Spleen (tissue), 11 donors: ENCODE results near the gene CS. TPM values are rescaled to one million over a fixed set of nuclear protein-coding genes. Genes with fewer than 3 reads are reported as not detected.
"Not testable (repeated sequence)": the region's sequence is repeated elsewhere in the genome, so short reads cannot be mapped to it uniquely, and the experiment has no call there.

Experiments
- DNase-seq: peaks from one replicate; pipeline ENCODE4 v3.0.0-alpha.2; 2020
- H3K27ac ChIP-seq, 8 donors: fragments of 200-600 bp; sonication (generic) in 7 of 8; 1 replicate in 4 of 8; 2 replicates in 4 of 8; pipeline versions ENCODE4 v1.5.0 to v1.8.0; 2016 to 2021; ENCODE audit warnings: inconsistent platforms in 4 of 8, mild to moderate bottlenecking in 4 of 8, moderate library complexity in 1 of 8
- H3K27me3 ChIP-seq, 7 donors: fragments of 200-600 bp; sonication (generic) in 6 of 7; replicated peaks in 1 of 7; 1 replicate in 4 of 7; 2 replicates in 3 of 7; pipeline versions ENCODE4 v1.5.0 to v1.8.0; 2016 to 2021; ENCODE audit warnings: inconsistent platforms in 3 of 7, mild to moderate bottlenecking in 1 of 7
- H3K36me3 ChIP-seq, 6 donors: fragments of 200-600 bp; sonication (generic) in 5 of 6; 1 replicate in 4 of 6; 2 replicates in 2 of 6; pipeline versions ENCODE4 v1.5.0 to v1.8.0; 2016 to 2021; ENCODE audit warnings: inconsistent platforms in 2 of 6
- H3K4me1 ChIP-seq, 6 donors: fragments of 200-600 bp; sonication (generic) in 5 of 6; 1 replicate in 3 of 6; 2 replicates in 3 of 6; pipeline versions ENCODE4 v1.5.0 to v1.8.0; 2016 to 2021; ENCODE audit warnings: inconsistent platforms in 3 of 6
- H3K4me3 ChIP-seq, 8 donors: fragments of 200-600 bp; sonication (generic) in 7 of 8; 1 replicate in 4 of 8; 2 replicates in 4 of 8; pipeline versions ENCODE4 v1.5.0 to v1.8.0; 2016 to 2021; ENCODE audit warnings: inconsistent platforms in 4 of 8, mild to moderate bottlenecking in 4 of 8, moderate library complexity in 2 of 8
- H3K9me3 ChIP-seq, 8 donors: fragments of 200-600 bp; sonication (generic) in 7 of 8; 1 replicate in 4 of 8; 2 replicates in 4 of 8; pipeline versions ENCODE4 v1.5.0 to v1.8.0; 2016 to 2021; ENCODE audit warnings: inconsistent platforms in 4 of 8
- POLR2A ChIP-seq, 3 donors: fragments of 450-650 bp; IDR thresholded peaks; one replicate each; pipeline ENCODE4 v1.5.1; 2017; ENCODE audit warnings: antibody characterized with exemption in 3 of 3, mild to moderate bottlenecking in 1 of 3
- POLR2AphosphoS5 ChIP-seq, 3 donors: sonication (generic); formaldehyde crosslinking; IDR thresholded peaks; one replicate each; pipeline ENCODE4 v1.5.1; 2017; ENCODE audit warnings: antibody characterized with exemption in 3 of 3
- WGBS, 5 donors: extraction: QIAGEN DNeasy Blood & Tissue Kit in 3 of 5; methylation state at CpG; one replicate each; pipeline versions ENCODE4 v1.1.5 to v1.1.7; 2013 to 2018; 5-methylcytosine and 5-hydroxymethylcytosine counted together
- intact Hi-C: fragments of 100-400 bp; cut with DNase I; formaldehyde crosslinking; loops from one replicate; pipeline ENCODE4 v1.15.0; 2023; ENCODE audit warnings: low total_unique reads
- polyA plus RNA-seq, 3 donors: library from polyadenylated mRNA; stranded (reverse); fragments of 200-250 nt; gene quantifications; one replicate each; pipeline ENCODE4 v1.2.1, GENCODE V29; 2013
- total RNA-seq, 7 donors: library from RNA; depleted of rRNA in 3 of 7; stranded (reverse); fragments of >200 nt in 3 of 7; fragmentation: NEBNext Ultra II Directional in 4 of 7; extraction: Animal tissue kit (Norgen Biotek cat#: 25700) in 4 of 7; gene quantifications; one replicate each; pipeline versions ENCODE4 v1.1.0 to v1.2.1, GENCODE V29; 2016 to 2021
- TF ChIP-seq, protein P1 (sequence below), 11 experiments: fragments of 200-600 bp in 7 of 11; fragments of 450-650 bp in 4 of 11; sonication (generic) in 4 of 11; IDR thresholded peaks in 8 of 11; conservative IDR thresholded peaks in 3 of 11; 1 replicate in 7 of 11; 2 replicates in 4 of 11; pipeline versions ENCODE4 v1.4.0 to v1.8.0; 2016 to 2021; ENCODE audit warnings: antibody characterized with exemption in 11 of 11, inconsistent platforms in 4 of 11, mild to moderate bottlenecking in 1 of 11
- donor health status: healthy with polysubstance abuse.
- donor health status: DM: no; HTN: no; CAD: no; lungs with moderate emphysema.
- donor health status: DM: no; HTN: no; CAD: no.
- donor health status: Bipolar disorder and iron deficiency.
- donor health status: healthy.
- donor health status: DM: no; HTN: no; CAD: no.
- donor health status: DM: yes; HTN: yes; CAD: no.

The CS gene
- total and polyA plus RNA-seq, 10 donors, result 35.6 to 141 (median 125) TPM

GRCh38 chr12:56326126-56326525 lies 26.0 kb upstream of the CS start:
- TF ChIP-seq POLR2A (IDR thresholded peaks at IDR 0.05) (no peak), POLR2AphosphoS5 (IDR thresholded peaks at IDR 0.05) (no peak)
- TF ChIP-seq, protein P1, sequence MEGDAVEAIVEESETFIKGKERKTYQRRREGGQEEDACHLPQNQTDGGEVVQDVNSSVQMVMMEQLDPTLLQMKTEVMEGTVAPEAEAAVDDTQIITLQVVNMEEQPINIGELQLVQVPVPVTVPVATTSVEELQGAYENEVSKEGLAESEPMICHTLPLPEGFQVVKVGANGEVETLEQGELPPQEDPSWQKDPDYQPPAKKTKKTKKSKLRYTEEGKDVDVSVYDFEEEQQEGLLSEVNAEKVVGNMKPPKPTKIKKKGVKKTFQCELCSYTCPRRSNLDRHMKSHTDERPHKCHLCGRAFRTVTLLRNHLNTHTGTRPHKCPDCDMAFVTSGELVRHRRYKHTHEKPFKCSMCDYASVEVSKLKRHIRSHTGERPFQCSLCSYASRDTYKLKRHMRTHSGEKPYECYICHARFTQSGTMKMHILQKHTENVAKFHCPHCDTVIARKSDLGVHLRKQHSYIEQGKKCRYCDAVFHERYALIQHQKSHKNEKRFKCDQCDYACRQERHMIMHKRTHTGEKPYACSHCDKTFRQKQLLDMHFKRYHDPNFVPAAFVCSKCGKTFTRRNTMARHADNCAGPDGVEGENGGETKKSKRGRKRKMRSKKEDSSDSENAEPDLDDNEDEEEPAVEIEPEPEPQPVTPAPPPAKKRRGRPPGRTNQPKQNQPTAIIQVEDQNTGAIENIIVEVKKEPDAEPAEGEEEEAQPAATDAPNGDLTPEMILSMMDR (IDR thresholded peaks at IDR 0.05 in 8 of 11, conservative IDR thresholded peaks at IDR 0.05 in 3 of 11), result no peak
- DNase-seq, result peak; percentile 58
- H3K27me3 ChIP-seq, result no peaks in the 10 kb centered on the region
- H3K9me3 ChIP-seq, result no peaks in the 10 kb centered on the region
- no peak overlapping the region for H3K4me3 ChIP-seq
- intact Hi-C loops, result no loop called here
- no peak overlapping the region for H3K27ac ChIP-seq
- 96 to 97% (median 97%) methylated on average over 8 of the region's 8 CpGs for WGBS, 5 donors
- no peaks in the 10 kb centered on the region for H3K4me1 ChIP-seq
- H3K36me3 ChIP-seq, result peaks cover 0 to 78% (median 72%) of the 10 kb centered on the region in 6 donors

GRCh38 chr12:56324206-56324605 lies 24.1 kb upstream of the CS start:
- peak; percentile 9 for DNase-seq
- no peaks in the 10 kb centered on the region for H3K9me3 ChIP-seq
- TF ChIP-seq POLR2A (IDR thresholded peaks at IDR 0.05), result no peak
- no peak for TF ChIP-seq POLR2AphosphoS5 (IDR thresholded peaks at IDR 0.05)
- TF ChIP-seq, protein P1 (IDR thresholded peaks at IDR 0.05 in 8 of 11, conservative IDR thresholded peaks at IDR 0.05 in 3 of 11), result no peak
- no peaks in the 10 kb centered on the region for H3K4me1 ChIP-seq
- intact Hi-C loops, result no loop called here
- H3K27me3 ChIP-seq, result no peaks in the 10 kb centered on the region
- H3K36me3 ChIP-seq, result peaks cover 0 to 97% (median 87%) of the 10 kb centered on the region in 6 donors
- H3K27ac ChIP-seq, result no peak overlapping the region
- 91 to 95% (median 93%) methylated on average over 6 of the region's 6 CpGs for WGBS, 5 donors
- no peak overlapping the region for H3K4me3 ChIP-seq

DNA sequence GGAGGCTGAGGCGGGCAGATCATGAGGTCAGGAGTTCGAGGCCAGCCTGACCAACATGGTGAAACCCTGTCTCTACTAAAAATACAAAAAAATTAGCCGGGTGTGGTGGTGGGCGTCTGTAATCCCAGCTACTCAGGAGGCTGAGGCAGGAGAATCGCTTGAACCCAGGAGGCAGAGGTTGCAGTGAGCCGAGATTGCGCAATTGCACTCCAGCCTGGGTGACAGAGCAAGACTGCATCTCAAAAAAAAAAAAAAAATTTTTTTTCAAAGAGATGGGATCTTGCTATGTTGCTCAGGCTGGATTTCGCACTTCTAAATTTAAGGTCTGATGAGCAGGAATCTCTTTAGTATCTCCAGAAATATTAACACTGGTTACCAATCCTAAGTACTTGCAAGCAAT lies 21.5 kb upstream of the CS start:
- H3K27ac ChIP-seq, DNase-seq, H3K27me3 ChIP-seq, intact Hi-C loops, H3K9me3 ChIP-seq, H3K4me3 ChIP-seq, H3K4me1 ChIP-seq: not testable (repeated sequence)
- peaks cover 0 to 90% (median 72%) of the 10 kb centered on the region in 6 donors for H3K36me3 ChIP-seq
- 89 to 96% (median 93%) methylated on average over 8 of the region's 8 CpGs for WGBS, 5 donors

- WGBS, 5 donors, result 63 to 95% (median 84%) methylated on average over 2 of the region's 2 CpGs
Measured at GRCh38 chr12:56321027-56321426, 20.9 kb upstream of the CS start.

GRCh38 chr12:56317675-56318074 lies 17.5 kb upstream of the CS start:
- no peak for DNase-seq
- no peaks in the 10 kb centered on the region for H3K27me3 ChIP-seq
- H3K4me1 ChIP-seq, result peaks cover 6 to 30% (median 21%) of the 10 kb centered on the region in 6 donors
- no peak overlapping the region for H3K4me3 ChIP-seq
- no peak for TF ChIP-seq POLR2AphosphoS5 (IDR thresholded peaks at IDR 0.05)
- TF ChIP-seq, protein P1 (IDR thresholded peaks at IDR 0.05 in 8 of 11, conservative IDR thresholded peaks at IDR 0.05 in 3 of 11), result no peak
- no peak for TF ChIP-seq POLR2A (IDR thresholded peaks at IDR 0.05)
- WGBS, 5 donors, result 92 to 100% (median 96%) methylated on average over 3 of the region's 3 CpGs
- H3K36me3 ChIP-seq, result peaks cover 0 to 71% (median 38%) of the 10 kb centered on the region in 6 donors
- intact Hi-C loops, result no loop called here
- no peaks in the 10 kb centered on the region for H3K9me3 ChIP-seq
- no peak overlapping the region for H3K27ac ChIP-seq

More at GRCh38 chr12:56321027-56321426, 20.9 kb upstream of the CS start:
- TF ChIP-seq POLR2AphosphoS5 (IDR thresholded peaks at IDR 0.05), result no peak
- no peak overlapping the region for H3K4me3 ChIP-seq
- intact Hi-C loops, result no loop called here
- peaks cover 3 to 12% (median 7%) of the 10 kb centered on the region in 6 donors for H3K4me1 ChIP-seq
- peaks cover 0 to 84% (median 66%) of the 10 kb centered on the region in 6 donors for H3K36me3 ChIP-seq
- no peak overlapping the region for H3K27ac ChIP-seq
- H3K9me3 ChIP-seq, result no peaks in the 10 kb centered on the region
- no peaks in the 10 kb centered on the region for H3K27me3 ChIP-seq
- DNase-seq, result no peak
